ENCODE data around the gene MTUS2.

- TF ChIP-seq CTCF (IDR thresholded peaks at IDR 0.05) (no peak), POLR2A (IDR thresholded peaks at IDR 0.05) (no peak)
These were observed 135.3 kb downstream of the MTUS2 start for GRCh38 chr13:28955264-28955966.
